Spleen (tissue), 7 donors: ENCODE data around the gene PDLIM7.

ENCODE experiments used
- CTCF ChIP-seq, 11 experiments: fragments of 200-600 bp in 7 of 11; fragments of 450-650 bp in 4 of 11; sonication (generic) in 4 of 11; IDR thresholded peaks in 8 of 11; conservative IDR thresholded peaks in 3 of 11; 1 replicate in 7 of 11; 2 replicates in 4 of 11; pipeline versions ENCODE4 v1.4.0 to v1.8.0; 2016 to 2021; ENCODE audit warnings: antibody characterized with exemption in 11 of 11, inconsistent platforms in 4 of 11, mild to moderate bottlenecking in 1 of 11
- POLR2A ChIP-seq, 3 donors: fragments of 450-650 bp; IDR thresholded peaks; one replicate each; pipeline ENCODE4 v1.5.1; 2017; ENCODE audit warnings: antibody characterized with exemption in 3 of 3, mild to moderate bottlenecking in 1 of 3
- POLR2AphosphoS5 ChIP-seq, 3 donors: sonication (generic); formaldehyde crosslinking; IDR thresholded peaks; one replicate each; pipeline ENCODE4 v1.5.1; 2017; ENCODE audit warnings: antibody characterized with exemption in 3 of 3
- donor health status: DM: no; HTN: no; CAD: no; lungs with moderate emphysema.
- donor health status: DM: no; HTN: no; CAD: no.
- donor health status: DM: no; HTN: no; CAD: no.

GRCh38 chr5:177538876-177539275 is 41.5 kb upstream of the PDLIM7 start:
- TF ChIP-seq POLR2A (IDR thresholded peaks at IDR 0.05): no peak
- TF ChIP-seq CTCF (IDR thresholded peaks at IDR 0.05 in 8 of 11, conservative IDR thresholded peaks at IDR 0.05 in 3 of 11): no peak
- TF ChIP-seq POLR2AphosphoS5 (IDR thresholded peaks at IDR 0.05): no peak
